ENCODE measurements around the gene ARL13B. TPM values are rescaled to one million over a fixed set of nuclear protein-coding genes. Genes with fewer than 3 reads are reported as not detected.

Gene ARL13B
- total and polyA plus RNA-seq, 2 of the 4 experiments (the other 2 are of a cell fraction): 2.7 to 3.0 TPM

- BruUV-seq (replicated peaks): no TSS peak
- Histone ChIP-seq H2AK5ac (ENCODE audit: low read depth, low read length) (no peak overlapping the region), H3K23ac (ENCODE audit: low read depth, low read length) (no peak overlapping the region), H4K91ac (ENCODE audit: insufficient read depth, low read depth, low read length) (no peak overlapping the region), H3K14ac (replicated peaks; ENCODE audit: low read depth, low read length) (no peak overlapping the region), H2AFZ (replicated peaks; ENCODE audit: low read length, poor library complexity) (no peak overlapping the region), H3K18ac (ENCODE audit: low read depth, low read length) (no peak overlapping the region), H3K4me3 (ENCODE audit: insufficient read depth, low read depth, low read length) (no peak overlapping the region), H3K9me3 (ENCODE audit: control insufficient read depth, insufficient read depth, low read length) (no peaks in the 10 kb centered on the region), H3K56ac (ENCODE audit: extremely low read depth, insufficient read depth, low read length) (no peak overlapping the region), H3K4me2 (ENCODE audit: low read depth, low read length) (no peak overlapping the region), H2AK9ac (replicated peaks; ENCODE audit: low read depth, low read length, poor library complexity) (no peak overlapping the region), H2BK120ac (ENCODE audit: low read depth, low read length) (no peak overlapping the region), H3K4ac (ENCODE audit: low read depth, low read length) (no peak overlapping the region), H3K79me1 (ENCODE audit: low read depth in 1 of 2, low read length in 2 of 2) (peaks cover 6 to 33% of the 10 kb centered on the region in 2 experiments; a peak in 3 of 4 replicates), H3K9ac (ENCODE audit: low read depth, low read length) (no peak overlapping the region), H3K27me3 (ENCODE audit: control insufficient read depth, insufficient read depth, low read length) (no peaks in the 10 kb centered on the region), H2BK5ac (ENCODE audit: low read depth, low read length, poor library complexity, severe bottlenecking) (no peak overlapping the region), H3K9me1 (ENCODE audit: insufficient read depth, low read length) (no peaks in the 10 kb centered on the region), H4K5ac (ENCODE audit: low read depth, low read length) (no peak overlapping the region), H2BK15ac (ENCODE audit: low read depth, low read length) (no peak overlapping the region), H4K20me1 (ENCODE audit: insufficient read depth, low read length) (no peaks in the 10 kb centered on the region), H3K4me1 (ENCODE audit: control insufficient read depth, insufficient read depth, low read length) (peaks cover 1% of the 10 kb centered on the region; the same call in 1 of the 2 replicates), H3K36me3 (ENCODE audit: control insufficient read depth, insufficient read depth, low read length) (no peaks in the 10 kb centered on the region; the same call in 1 of the 2 replicates), H4K8ac (ENCODE audit: low read depth in 2 of 2, low read length in 2 of 2) (no peak overlapping the region), H3K27ac (ENCODE audit: insufficient read depth, low read length) (no peak overlapping the region), H2BK20ac (ENCODE audit: low read depth, low read length) (no peak overlapping the region)
- WGBS, 2 experiments (ENCODE audit: extremely low coverage in 2 of 2, insufficient read length in 1 of 2): no CpG with 5 or more reads among the region's 1 CpG
- CTCF ChIA-PET: no interaction called here
- ATAC-seq (ENCODE audit: low read depth) (no peak), DNase-seq (no peak)
- dilution Hi-C loops (cut with HindIII; ENCODE audit: low sequenced_read_pairs, unreplicated experiment) (no loop called here), in situ Hi-C loops (cut with MboI; ENCODE audit: low sequenced_read_pairs) (loop anchor here (5.0 kb wide), 1 partner anchor 59 kb away; no protein-coding TSS in a partner anchor), intact Hi-C loops (cut with micrococcal nuclease) (loop anchor here (10.0 kb wide), 1 partner anchor 221 kb away; no protein-coding TSS in a partner anchor)
- TF ChIP-seq, protein P1, sequence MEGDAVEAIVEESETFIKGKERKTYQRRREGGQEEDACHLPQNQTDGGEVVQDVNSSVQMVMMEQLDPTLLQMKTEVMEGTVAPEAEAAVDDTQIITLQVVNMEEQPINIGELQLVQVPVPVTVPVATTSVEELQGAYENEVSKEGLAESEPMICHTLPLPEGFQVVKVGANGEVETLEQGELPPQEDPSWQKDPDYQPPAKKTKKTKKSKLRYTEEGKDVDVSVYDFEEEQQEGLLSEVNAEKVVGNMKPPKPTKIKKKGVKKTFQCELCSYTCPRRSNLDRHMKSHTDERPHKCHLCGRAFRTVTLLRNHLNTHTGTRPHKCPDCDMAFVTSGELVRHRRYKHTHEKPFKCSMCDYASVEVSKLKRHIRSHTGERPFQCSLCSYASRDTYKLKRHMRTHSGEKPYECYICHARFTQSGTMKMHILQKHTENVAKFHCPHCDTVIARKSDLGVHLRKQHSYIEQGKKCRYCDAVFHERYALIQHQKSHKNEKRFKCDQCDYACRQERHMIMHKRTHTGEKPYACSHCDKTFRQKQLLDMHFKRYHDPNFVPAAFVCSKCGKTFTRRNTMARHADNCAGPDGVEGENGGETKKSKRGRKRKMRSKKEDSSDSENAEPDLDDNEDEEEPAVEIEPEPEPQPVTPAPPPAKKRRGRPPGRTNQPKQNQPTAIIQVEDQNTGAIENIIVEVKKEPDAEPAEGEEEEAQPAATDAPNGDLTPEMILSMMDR (conservative IDR thresholded peaks at IDR 0.05; ENCODE audit: low read depth, low read length): no peak
- TF ChIP-seq NFE2L2 (IDR thresholded peaks at IDR 0.05; ENCODE audit: low read depth, low read length) (no peak), POLR2A (IDR thresholded peaks at IDR 0.05; ENCODE audit: low read depth, low read length) (no peak), SMC3 (IDR thresholded peaks at IDR 0.05; ENCODE audit: low read depth, low read length) (no peak), CEBPB (IDR thresholded peaks at IDR 0.05; ENCODE audit: low read depth, low read length) (no peak), RAD21 (IDR thresholded peaks at IDR 0.05; ENCODE audit: low read length) (no peak), MAZ (IDR thresholded peaks at IDR 0.05; ENCODE audit: borderline replicate concordance, low read depth, low read length) (no peak), BHLHE40 (IDR thresholded peaks at IDR 0.05; ENCODE audit: low read depth, low read length) (no peak), RCOR1 (IDR thresholded peaks at IDR 0.05; ENCODE audit: insufficient replicate concordance, low read length) (no peak), FOS (IDR thresholded peaks at IDR 0.05; ENCODE audit: low read depth, low read length) (no peak), MAFK (IDR thresholded peaks at IDR 0.05; ENCODE audit: low read depth, low read length) (no peak), RFX5 (IDR thresholded peaks at IDR 0.05; ENCODE audit: low read depth, low read length) (no peak), ELK1 (IDR thresholded peaks at IDR 0.05; ENCODE audit: borderline replicate concordance, low read depth, low read length) (no peak), CHD1 (IDR thresholded peaks at IDR 0.05; ENCODE audit: low read depth, low read length) (no peak), MXI1 (IDR thresholded peaks at IDR 0.05; ENCODE audit: borderline replicate concordance, low read depth, low read length) (no peak)
- TF ChIP-seq, protein P2, sequence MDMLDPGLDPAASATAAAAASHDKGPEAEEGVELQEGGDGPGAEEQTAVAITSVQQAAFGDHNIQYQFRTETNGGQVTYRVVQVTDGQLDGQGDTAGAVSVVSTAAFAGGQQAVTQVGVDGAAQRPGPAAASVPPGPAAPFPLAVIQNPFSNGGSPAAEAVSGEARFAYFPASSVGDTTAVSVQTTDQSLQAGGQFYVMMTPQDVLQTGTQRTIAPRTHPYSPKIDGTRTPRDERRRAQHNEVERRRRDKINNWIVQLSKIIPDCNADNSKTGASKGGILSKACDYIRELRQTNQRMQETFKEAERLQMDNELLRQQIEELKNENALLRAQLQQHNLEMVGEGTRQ (IDR thresholded peaks at IDR 0.05; ENCODE audit: low read depth, low read length): no peak
- POLR2A ChIA-PET (ENCODE audit: unreplicated experiment): no interaction called here
Measured at GRCh38 chr3:94065819-94066480, 86.0 kb downstream of the ARL13B start.

Measured in IMR-90 (cell line).